K562 (cell line): Measurements from ENCODE around the gene RFLNA. TPM values are rescaled to one million over a fixed set of nuclear protein-coding genes. Genes with fewer than 3 reads are reported as not detected.

Source experiments
- ATAC-seq: fragments of 200-7000 bp; cut with Tn5 transposase; 3 replicates; pipeline ENCODE4 v1.9.1; 2020; ENCODE audit warnings: moderate library complexity
- BruUV-seq: library from RNA; stranded (reverse); fragments of 400-500 nt; replicated peaks from 2 replicates; lab custom pipeline; 2021; lab: Mats Ljungman, UMichigan
- CTCF ChIA-PET: fragments of 300-600 bp; formaldehyde crosslinking; extraction: SDS; loops from one replicate; lab custom pipeline; 2021; ENCODE audit warnings: low intra/inter-chr PET ratio; lab: Yijun Ruan, JAX
- POLR2A ChIA-PET: fragments of 300-600, 350-650 bp; sonication (Branson Sonifier 250); formaldehyde crosslinking; extraction: SDS; loops from one replicate; lab custom pipeline; 2021; ENCODE audit warnings: antibody characterized with exemption, inconsistent platforms; lab: Yijun Ruan, JAX
- DNase-seq, 4 experiments: peaks; one replicate each; pipeline versions ENCODE4 v3.0.0 to v3.0.0-alpha.2; 2011 to 2018; ENCODE audit warnings: low spot score in 3 of 4, mixed read lengths in 3 of 4; ENCODE audit errors: extremely low read depth in 1 of 4
- FAIRE-seq: peaks from 2 replicates; lab custom pipeline; 2011; peaks lifted over from hg19 to GRCh38; lab: Jason Lieb, UNC
- H2AFZ ChIP-seq: 2 replicates; pipeline ENCODE4 v1.6.0; 2011; ENCODE audit warnings: low read depth, low read length, control low read depth, inconsistent platforms
- H3K27ac ChIP-seq: fragments of 200-600 bp; 3 replicates; pipeline ENCODE4 v1.8.0; 2011; ENCODE audit warnings: low read depth, mild to moderate bottlenecking, control low read depth, inconsistent platforms, low read length, moderate library complexity, mixed read lengths; ENCODE audit errors: extremely low read depth
- H3K27me3 ChIP-seq, 2 experiments: fragments of 300-600 bp in 1 of 2; 2 replicates in 1 of 2; 3 replicates in 1 of 2; pipeline versions ENCODE4 v1.6.0 to v1.8.0; 2011; ENCODE audit warnings: inconsistent platforms in 2 of 2, low read length in 2 of 2, mild to moderate bottlenecking in 1 of 2, mixed read lengths in 1 of 2, moderate library complexity in 1 of 2; ENCODE audit not compliant: control insufficient read depth in 2 of 2, insufficient read depth in 2 of 2
- H3K36me3 ChIP-seq: fragments of 300-600 bp; 3 replicates; pipeline ENCODE4 v1.8.0; 2011; ENCODE audit warnings: mild to moderate bottlenecking, low read length, inconsistent platforms; ENCODE audit not compliant: control insufficient read depth, insufficient read depth
- H3K4me1 ChIP-seq, 2 experiments: fragments of 200-600 bp in 1 of 2; replicated peaks in 1 of 2; 2 replicates in 1 of 2; 3 replicates in 1 of 2; pipeline versions ENCODE4 v1.5.1 to v1.8.0; 2011; ENCODE audit warnings: inconsistent platforms in 2 of 2, low read length in 2 of 2, mild to moderate bottlenecking in 1 of 2, mixed read lengths in 1 of 2, moderate library complexity in 1 of 2; ENCODE audit not compliant: control insufficient read depth in 2 of 2, insufficient read depth in 2 of 2
- H3K4me2 ChIP-seq: 2 replicates; pipeline ENCODE4 v1.6.1; 2011; ENCODE audit warnings: low read length, control low read depth, inconsistent platforms, mixed read lengths; ENCODE audit not compliant: insufficient read depth
- H3K4me3 ChIP-seq: fragments of 200-600 bp; sonication (generic), shearing (Covaris generic); 2 replicates; pipeline ENCODE4 v1.5.1; 2016; ENCODE audit warnings: control low read depth, inconsistent platforms
- H3K79me2 ChIP-seq: fragments of 200-600 bp; 3 replicates; pipeline ENCODE4 v1.8.0; 2011; ENCODE audit warnings: low read length, inconsistent platforms; ENCODE audit not compliant: control insufficient read depth, insufficient read depth
- H3K9ac ChIP-seq, 2 experiments: 2 replicates each; pipeline versions ENCODE4 v1.6.0 to v1.6.1; 2011; ENCODE audit warnings: low read depth in 2 of 2, low read length in 2 of 2, control low read depth in 1 of 2, inconsistent platforms in 1 of 2, mild to moderate bottlenecking in 1 of 2, mixed read lengths in 1 of 2; ENCODE audit not compliant: insufficient read depth in 1 of 2
- H3K9me1 ChIP-seq: one replicate; pipeline ENCODE4 v1.6.0; 2011; ENCODE audit warnings: inconsistent platforms, mild to moderate bottlenecking, low read length, moderate library complexity; ENCODE audit not compliant: control insufficient read depth, insufficient read depth
- H3K9me3 ChIP-seq: replicated peaks from 2 replicates; pipeline ENCODE4 v1.5.1; 2011; ENCODE audit warnings: low read depth, low read length, inconsistent platforms; ENCODE audit not compliant: control insufficient read depth, insufficient read depth
- H4K20me1 ChIP-seq: replicated peaks from 2 replicates; pipeline ENCODE4 v1.6.1; 2011; ENCODE audit warnings: low read length, inconsistent platforms, mixed read lengths; ENCODE audit not compliant: control insufficient read depth, insufficient read depth
- FOSL1 ChIP-seq: fragments of 200-800 bp; sonication (Bioruptor generic); conservative IDR thresholded peaks from 2 replicates; pipeline ENCODE4 v1.6.1; 2016; ENCODE audit warnings: missing genetic modification characterization, missing compliant biosample characterization
- JUNB ChIP-seq: fragments of 450-650 bp; formaldehyde crosslinking; conservative IDR thresholded peaks from 2 replicates; pipeline ENCODE4 v1.4.0; 2020; ENCODE audit warnings: mild to moderate bottlenecking
- PPARD ChIP-seq: fragments of 250-450 bp; sonication (Bioruptor Pico); IDR thresholded peaks from 2 replicates; pipeline ENCODE4 v1.8.0; 2022; ENCODE audit warnings: inconsistent platforms, mild to moderate bottlenecking, moderate library complexity
- RAD51 ChIP-seq: fragments of 450-650 bp; IDR thresholded peaks from 2 replicates; pipeline ENCODE4 v1.7.1; 2016; ENCODE audit warnings: low read depth, mild to moderate bottlenecking, borderline replicate concordance
- ZFP36 ChIP-seq: fragments of 150-350 bp; IDR thresholded peaks from 2 replicates; pipeline ENCODE4 v1.6.1; 2018; ENCODE audit warnings: low read length, low read depth; ENCODE audit not compliant: partially characterized antibody
- ZNF146 ChIP-seq: IDR thresholded peaks from one replicate; pipeline ENCODE4 v1.6.1; 2018; ENCODE audit warnings: missing compliant biosample characterization; ENCODE audit not compliant: unreplicated experiment
- ZNF384 ChIP-seq: IDR thresholded peaks from 2 replicates; pipeline ENCODE4 v1.6.1; 2012; ENCODE audit warnings: low read depth, low read length, improper control_type of control experiment
- WGBS: fragments of 100-300 bp; shearing (Covaris generic); methylation state at CpG from one replicate; pipeline ENCODE4 v1.1.6; 2016; ENCODE audit warnings: low coverage, mixed read lengths; ENCODE audit not compliant: insufficient coverage; ENCODE audit errors: missing lambda C conversion rate; 5-methylcytosine and 5-hydroxymethylcytosine counted together
- in situ Hi-C: fragments of 300-500 bp; cut with MboI; formaldehyde crosslinking; loops from 4 replicates; pipeline ENCODE4 v1.15.0; 2018; ENCODE audit warnings: inconsistent platforms, mixed read lengths
- intact Hi-C: fragments of 100-400 bp; cut with micrococcal nuclease; formaldehyde crosslinking; loops from 2 replicates; pipeline ENCODE4 v1.14.2; 2022
- polyA plus RNA-seq, 8 experiments: library from polyadenylated mRNA; depleted of rRNA in 4 of 8; stranded (reverse) in 5 of 8; unstranded in 3 of 8; fragments of >200 nt; fragmentation: Nextera tagmentation in 2 of 8; fragmentation: Illumina TruSeq in 1 of 8; extraction: Ambion mirVana in 2 of 8; extraction: Trizol in 1 of 8; gene quantifications; 2 replicates each; pipeline versions ENCODE4 v1.2.1 to v1.2.3, GENCODE V29; 2011 to 2014; ENCODE audit warnings: inconsistent platforms in 1 of 8, missing spikeins in 1 of 8
- total RNA-seq, 7 experiments: library from RNA; depleted of rRNA in 6 of 7; stranded (reverse); fragments of >200 nt in 6 of 7; fragmentation: Illumina TruSeq in 2 of 7; extraction: Trizol in 2 of 7; gene quantifications; 2 replicates each; pipeline versions ENCODE4 v1.2.1 to v1.2.3, GENCODE V29; 2011 to 2021; ENCODE audit warnings: low replicate concordance in 1 of 7

The RFLNA gene
- total and polyA plus RNA-seq, 9 of the 15 experiments (the other 6 are each of a cell fraction or from before 2014, with no cell fraction given) = not detected

GRCh38 chr12:124314207-124314606, 19.3 kb downstream of the RFLNA start:
- H3K27me3 ChIP-seq = peaks cover 51 to 84% of the 10 kb centered on the region in 2 experiments
- no peaks in the 10 kb centered on the region for H3K9me3 ChIP-seq
- intact Hi-C loops = loop anchor here (10.0 kb wide), 1 partner anchor 461 kb away; no protein-coding TSS in a partner anchor
- H3K4me2 ChIP-seq = no peak overlapping the region
- H3K9ac ChIP-seq = no peak overlapping the region; a peak in 1 of 4 replicates
- H4K20me1 ChIP-seq = peaks cover 18% of the 10 kb centered on the region; the same call in 1 of the 2 replicates
- TF ChIP-seq JUNB (CRISPR knock-in tag) (no peak), PPARD (CRISPR knock-in tag) (no peak), FOSL1 (no peak), ZNF146 (CRISPR knock-in tag) (no peak), ZNF384 (no peak), ZFP36 (no peak), RAD51 (no peak)
- TF ChIP-seq, all 486 proteins: peak for 0
- FAIRE-seq = no peak
- Histone ChIP-seq H3K9me1 (no peaks in the 10 kb centered on the region), H3K27ac (no peak overlapping the region), H3K4me3 (no peak overlapping the region), H3K36me3 (no peaks in the 10 kb centered on the region), H3K79me2 (no peaks in the 10 kb centered on the region), H3K4me1 (peaks cover 0 to 15% of the 10 kb centered on the region in 2 experiments; a peak in 2 of 5 replicates), H2AFZ (no peak overlapping the region)
- WGBS = 7% methylated on average over 30 of the region's 30 CpGs
- ChIA-PET POLR2A (interaction anchor here (0.6 to 1.5 kb wide), 3 partner anchors 10 to 682 kb away, joined by 3 to 5 read pairs (median 4); no protein-coding TSS in a partner anchor), CTCF (no interaction called here)
- in situ Hi-C loops = no loop called here
- no peak for DNase-seq
- no peak for ATAC-seq
- no TSS peak for BruUV-seq
